ENCODE data around the gene MLF2. TPM values are rescaled to one million over a fixed set of nuclear protein-coding genes. Genes with fewer than 3 reads are reported as not detected.

MLF2 gene
- total RNA-seq, 2 experiments from 2014 or later: 79.7 to 87.3 TPM

- Histone ChIP-seq H3K79me2 (ENCODE audit: insufficient read depth, low read depth, low read length) (no peaks in the 10 kb centered on the region), H4K20me1 (ENCODE audit: insufficient read depth, low read length) (no peaks in the 10 kb centered on the region), H3K9me3 (ENCODE audit: low read length) (no peaks in the 10 kb centered on the region), H3K9me2 (ENCODE audit: insufficient read depth, low read length) (no peaks in the 10 kb centered on the region), H3K27ac (ENCODE audit: low read depth, low read length, poor library complexity, severe bottlenecking) (no peak overlapping the region), H3K4me3 (ENCODE audit: low read depth, low read length, poor library complexity, severe bottlenecking) (no peak overlapping the region), H3K4me1 (ENCODE audit: insufficient read depth, low read length, poor library complexity, severe bottlenecking) (peaks cover 26% of the 10 kb centered on the region), H3K36me3 (ENCODE audit: insufficient read depth, low read length) (no peaks in the 10 kb centered on the region), H2AFZ (ENCODE audit: low read length) (peak overlapping the region; percentile 16; the same call in 1 of the 2 replicates), H3K4me2 (ENCODE audit: low read length) (peak overlapping the region; percentile 11)
- no peak for DNase-seq (ENCODE audit: low spot score)
- TF ChIP-seq, protein P1, sequence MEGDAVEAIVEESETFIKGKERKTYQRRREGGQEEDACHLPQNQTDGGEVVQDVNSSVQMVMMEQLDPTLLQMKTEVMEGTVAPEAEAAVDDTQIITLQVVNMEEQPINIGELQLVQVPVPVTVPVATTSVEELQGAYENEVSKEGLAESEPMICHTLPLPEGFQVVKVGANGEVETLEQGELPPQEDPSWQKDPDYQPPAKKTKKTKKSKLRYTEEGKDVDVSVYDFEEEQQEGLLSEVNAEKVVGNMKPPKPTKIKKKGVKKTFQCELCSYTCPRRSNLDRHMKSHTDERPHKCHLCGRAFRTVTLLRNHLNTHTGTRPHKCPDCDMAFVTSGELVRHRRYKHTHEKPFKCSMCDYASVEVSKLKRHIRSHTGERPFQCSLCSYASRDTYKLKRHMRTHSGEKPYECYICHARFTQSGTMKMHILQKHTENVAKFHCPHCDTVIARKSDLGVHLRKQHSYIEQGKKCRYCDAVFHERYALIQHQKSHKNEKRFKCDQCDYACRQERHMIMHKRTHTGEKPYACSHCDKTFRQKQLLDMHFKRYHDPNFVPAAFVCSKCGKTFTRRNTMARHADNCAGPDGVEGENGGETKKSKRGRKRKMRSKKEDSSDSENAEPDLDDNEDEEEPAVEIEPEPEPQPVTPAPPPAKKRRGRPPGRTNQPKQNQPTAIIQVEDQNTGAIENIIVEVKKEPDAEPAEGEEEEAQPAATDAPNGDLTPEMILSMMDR (conservative IDR thresholded peaks at IDR 0.05; ENCODE audit: low read length): no peak
- no peak for TF ChIP-seq EZH2phosphoT487 (IDR thresholded peaks at IDR 0.05; ENCODE audit: borderline replicate concordance, low read depth, low read length)
- intact Hi-C loops (cut with micrococcal nuclease; ENCODE audit: unreplicated experiment): no loop called here
- POLR2A ChIA-PET: no interaction called here
- no TSS peak for BruUV-seq (replicated peaks)
- CTCF ChIA-PET (ENCODE audit: unreplicated experiment): interaction anchor here (0.6 kb wide), 1 partner anchor 311 kb away, joined by 3 read pairs; no protein-coding TSS in a partner anchor
Observed at GRCh38 chr12:6772726-6773589, 20.0 kb upstream of the MLF2 start.

DNA sequence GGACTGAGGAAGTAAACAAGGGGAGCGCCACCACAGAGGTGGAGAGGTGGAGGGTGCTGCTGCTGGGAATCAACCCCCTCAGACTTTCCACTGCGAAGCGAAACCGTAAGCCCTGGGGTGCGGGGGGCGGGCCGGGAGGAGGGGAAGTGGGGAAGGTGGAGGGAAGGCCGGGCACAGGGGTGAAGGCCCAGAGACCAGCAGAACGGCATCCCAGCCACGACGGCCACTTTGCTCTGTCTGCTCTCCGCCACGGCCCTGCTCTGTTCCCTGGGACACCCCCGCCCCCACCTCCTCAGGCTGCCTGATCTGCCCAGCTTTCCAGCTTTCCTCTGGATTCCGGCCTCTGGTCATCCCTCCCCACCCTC is 19.4 kb upstream of the MLF2 start, which contains the start of gene LAG3:
LAG3 (plus strand) TSS at position 190 of the 365 bp plus-strand sequence. CDS start 333 bp downstream, outside the sequence.
- intact Hi-C loops (cut with micrococcal nuclease; ENCODE audit: unreplicated experiment): no loop called here
- ChIA-PET CTCF (ENCODE audit: unreplicated experiment) (no interaction called here), POLR2A (no interaction called here)
- Histone ChIP-seq H3K4me3 (ENCODE audit: low read depth, low read length, poor library complexity, severe bottlenecking) (no peak within 1 kb of the TSS), H3K36me3 (ENCODE audit: insufficient read depth, low read length) (no peaks in the 10 kb centered on the region), H3K4me1 (ENCODE audit: insufficient read depth, low read length, poor library complexity, severe bottlenecking) (peaks cover 24% of the 10 kb centered on the region), H2AFZ (ENCODE audit: low read length) (peak within 1 kb of the TSS; percentile 16; the same call in 1 of the 2 replicates), H3K79me2 (ENCODE audit: insufficient read depth, low read depth, low read length) (no peaks in the 10 kb centered on the region), H3K9me3 (ENCODE audit: low read length) (no peaks in the 10 kb centered on the region), H3K27ac (ENCODE audit: low read depth, low read length, poor library complexity, severe bottlenecking) (no peak within 1 kb of the TSS), H4K20me1 (ENCODE audit: insufficient read depth, low read length) (no peaks in the 10 kb centered on the region), H3K4me2 (ENCODE audit: low read length) (peak within 1 kb of the TSS; percentile 11), H3K9me2 (ENCODE audit: insufficient read depth, low read length) (no peaks in the 10 kb centered on the region)
- DNase-seq (ENCODE audit: low spot score): no peak
- TF ChIP-seq, protein P1 (conservative IDR thresholded peaks at IDR 0.05; ENCODE audit: low read length): no peak
- no TSS peak for BruUV-seq (replicated peaks)

Data from OCI-LY7 (cell line).